GM19035 (cell line): ENCODE results near the gene UNC13C.
"Not testable (repeated sequence)": the region's sequence is repeated elsewhere in the genome, so short reads cannot be mapped to it uniquely, and the experiment has no call there.

Experiments
- ATAC-seq: cut with Tn5 transposase; IDR thresholded peaks from one replicate; pipeline ENCODE4 v1.9.1; 2021; ENCODE audit not compliant: unreplicated experiment

UNC13C gene

GRCh38 chr15:53978253-53978906, at the start of gene UNC13C:
TSS of gene UNC13C (plus strand) at chr15:53978441. CDS start at chr15:54012904, 34,463 bp downstream.
- ATAC-seq: no peak

- ATAC-seq: no peak
These were observed 42.1 kb upstream of the UNC13C start for GRCh38 chr15:53936137-53936536.

- ATAC-seq: not testable (repeated sequence)
These were observed 40.6 kb upstream of the UNC13C start for GRCh38 chr15:53937632-53938031.

GRCh38 chr15:53950572-53950971, 27.7 kb upstream of the UNC13C start:
- ATAC-seq: no peak

GRCh38 chr15:53955396-53955795, 22.8 kb upstream of the UNC13C start:
- ATAC-seq: no peak

GRCh38 chr15:53962646-53963561, 15.3 kb upstream of the UNC13C start:
- no peak for ATAC-seq

GRCh38 chr15:53963801-53964200, 14.4 kb upstream of the UNC13C start:
- no peak for ATAC-seq

- ATAC-seq: no peak
These were observed 4.1 kb upstream of the UNC13C start for GRCh38 chr15:53974121-53974520.

- ATAC-seq: no peak
These were observed 3.4 kb upstream of the UNC13C start for GRCh38 chr15:53974813-53975212.

GRCh38 chr15:53976844-53977392, 1.3 kb upstream of the UNC13C start:
- ATAC-seq: no peak

GRCh38 chr15:53979051-53979788, 979 bp downstream of the UNC13C start:
- no peak for ATAC-seq

- ATAC-seq: no peak
These were observed 1.8 kb downstream of the UNC13C start for GRCh38 chr15:53980021-53980420.

GRCh38 chr15:53982071-53982680, 3.9 kb downstream of the UNC13C start:
- no peak for ATAC-seq

- no peak for ATAC-seq
These were observed 4.6 kb downstream of the UNC13C start for GRCh38 chr15:53982876-53983275.

GRCh38 chr15:53984221-53984620, 6.0 kb downstream of the UNC13C start:
- no peak for ATAC-seq

GRCh38 chr15:53985562-53985961, 7.3 kb downstream of the UNC13C start:
- no peak for ATAC-seq

- ATAC-seq: no peak
These were observed 9.2 kb downstream of the UNC13C start for GRCh38 chr15:53987480-53987879.

- no peak for ATAC-seq
These were observed 29.0 kb downstream of the UNC13C start for GRCh38 chr15:54007256-54007655.

- no peak for ATAC-seq
These were observed 33.4 kb downstream of the UNC13C start for GRCh38 chr15:54011656-54012055.

GRCh38 chr15:54014067-54014655, 35.9 kb downstream of the UNC13C start:
- no peak for ATAC-seq
